Erythroblast (primary cell): ENCODE results near the gene IDE.

Source experiments
- GATA1 ChIP-seq: IDR thresholded peaks from 2 replicates; pipeline ENCODE4 v1.6.1; 2011; ENCODE audit warnings: low read depth, mild to moderate bottlenecking, control low read depth, low read length, moderate library complexity
- POLR2A ChIP-seq: IDR thresholded peaks from 2 replicates; pipeline ENCODE4 v1.6.1; 2011; ENCODE audit warnings: mild to moderate bottlenecking, low read length

DNA sequence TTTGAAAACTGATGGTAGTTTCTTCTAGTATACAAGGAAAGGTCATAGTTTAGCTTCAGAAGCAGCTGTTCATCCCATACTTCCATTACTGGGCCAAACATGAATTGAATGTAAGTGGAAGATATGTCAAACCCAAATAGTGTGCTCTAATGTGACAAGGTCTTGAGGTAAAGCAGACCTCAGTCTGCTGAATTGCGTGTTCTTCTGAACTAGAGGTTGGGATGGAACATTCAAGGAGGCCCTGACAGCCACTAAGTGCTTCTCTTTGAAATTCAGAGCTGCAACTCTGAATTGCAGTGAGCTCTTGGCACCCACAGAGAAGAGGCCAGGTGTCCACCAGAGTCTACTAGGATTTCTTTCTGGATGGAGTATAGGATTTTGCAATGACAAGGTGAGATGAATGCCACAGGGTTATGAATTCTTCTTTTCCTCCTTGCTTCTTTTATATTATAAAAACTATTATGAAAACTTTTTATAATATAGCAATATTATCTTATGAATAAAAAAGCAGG, 98.5 kb downstream of the IDE start:
- TF ChIP-seq POLR2A (no peak), GATA1 (no peak)
